Measurements from ENCODE around the gene GRB10.

Gene GRB10

GRCh38 chr7:50792342-50793119 lies 9.8 kb upstream of the GRB10 start:
- Mint-ChIP-seq H3K27me3 (peaks cover 15% of the 10 kb centered on the region), H3K4me3 (peak overlapping the region; percentile 87), H3K9me3 (no peaks in the 10 kb centered on the region), H3K27ac (peak overlapping the region; percentile 81), H3K36me3 (no peaks in the 10 kb centered on the region), H3K4me1 (peaks cover 14% of the 10 kb centered on the region)

GRCh38 chr7:50791938-50792341 lies 9.2 kb upstream of the GRB10 start:
- Mint-ChIP-seq H3K4me3 (peak overlapping the region; percentile 87), H3K9me3 (no peaks in the 10 kb centered on the region), H3K27ac (peak overlapping the region; percentile 81), H3K36me3 (no peaks in the 10 kb centered on the region), H3K27me3 (peaks cover 15% of the 10 kb centered on the region), H3K4me1 (peaks cover 14% of the 10 kb centered on the region)

GRCh38 chr7:50791363-50791937 lies 8.8 kb upstream of the GRB10 start:
- Mint-ChIP-seq H3K9me3 (no peaks in the 10 kb centered on the region), H3K4me1 (peaks cover 14% of the 10 kb centered on the region), H3K36me3 (no peaks in the 10 kb centered on the region), H3K27me3 (peaks cover 15% of the 10 kb centered on the region), H3K27ac (no peak overlapping the region), H3K4me3 (peak overlapping the region; percentile 87)

GRCh38 chr7:50790381-50790780 lies 7.7 kb upstream of the GRB10 start:
- Mint-ChIP-seq H3K36me3 (no peaks in the 10 kb centered on the region), H3K4me3 (no peak overlapping the region), H3K27me3 (peaks cover 17% of the 10 kb centered on the region), H3K4me1 (peaks cover 17% of the 10 kb centered on the region), H3K27ac (no peak overlapping the region), H3K9me3 (no peaks in the 10 kb centered on the region)

GRCh38 chr7:50788382-50788781 lies 5.7 kb upstream of the GRB10 start:
- Mint-ChIP-seq H3K27me3 (peaks cover 17% of the 10 kb centered on the region), H3K9me3 (no peaks in the 10 kb centered on the region), H3K27ac (no peak overlapping the region), H3K36me3 (no peaks in the 10 kb centered on the region), H3K4me1 (peaks cover 26% of the 10 kb centered on the region), H3K4me3 (no peak overlapping the region)

- H3K4me1 Mint-ChIP-seq: peaks cover 31% of the 10 kb centered on the region
- H3K9me3 Mint-ChIP-seq: no peaks in the 10 kb centered on the region
- H3K27me3 Mint-ChIP-seq: peaks cover 18% of the 10 kb centered on the region
- no peak overlapping the region for H3K27ac Mint-ChIP-seq
- no peak overlapping the region for H3K4me3 Mint-ChIP-seq
- H3K36me3 Mint-ChIP-seq: no peaks in the 10 kb centered on the region
Observed at GRCh38 chr7:50787825-50788224, 5.1 kb upstream of the GRB10 start.

GRCh38 chr7:50785346-50785745 lies 2.6 kb upstream of the GRB10 start:
- no peak overlapping the region for H3K4me3 Mint-ChIP-seq
- H3K4me1 Mint-ChIP-seq: peaks cover 29% of the 10 kb centered on the region
- peaks cover 18% of the 10 kb centered on the region for H3K27me3 Mint-ChIP-seq
- no peaks in the 10 kb centered on the region for H3K36me3 Mint-ChIP-seq
- H3K27ac Mint-ChIP-seq: peak overlapping the region; percentile 49
- H3K9me3 Mint-ChIP-seq: no peaks in the 10 kb centered on the region

- Mint-ChIP-seq H3K9me3 (no peaks in the 10 kb centered on the region), H3K27me3 (peaks cover 18% of the 10 kb centered on the region), H3K4me3 (no peak overlapping the region), H3K36me3 (peaks cover 1% of the 10 kb centered on the region), H3K4me1 (peaks cover 29% of the 10 kb centered on the region), H3K27ac (no peak overlapping the region)
Observed at GRCh38 chr7:50783801-50784507, 1.3 kb upstream of the GRB10 start.

- Mint-ChIP-seq H3K27me3 (peaks cover 17% of the 10 kb centered on the region), H3K9me3 (no peaks in the 10 kb centered on the region), H3K27ac (no peak overlapping the region), H3K4me3 (peak overlapping the region; percentile 54), H3K4me1 (peaks cover 29% of the 10 kb centered on the region), H3K36me3 (peaks cover 1% of the 10 kb centered on the region)
Observed at GRCh38 chr7:50783303-50783702, 607 bp upstream of the GRB10 start.

GRCh38 chr7:50781381-50782293 lies 1.1 kb downstream of the GRB10 start:
- peaks cover 29% of the 10 kb centered on the region for H3K4me1 Mint-ChIP-seq
- H3K9me3 Mint-ChIP-seq: no peaks in the 10 kb centered on the region
- H3K4me3 Mint-ChIP-seq: peak overlapping the region; percentile 76
- no peak overlapping the region for H3K27ac Mint-ChIP-seq
- peaks cover 4% of the 10 kb centered on the region for H3K36me3 Mint-ChIP-seq
- H3K27me3 Mint-ChIP-seq: peaks cover 14% of the 10 kb centered on the region

- Mint-ChIP-seq H3K4me1 (peaks cover 26% of the 10 kb centered on the region), H3K27me3 (peaks cover 12% of the 10 kb centered on the region), H3K27ac (no peak overlapping the region), H3K9me3 (no peaks in the 10 kb centered on the region), H3K36me3 (peaks cover 4% of the 10 kb centered on the region), H3K4me3 (peak overlapping the region; percentile 76)
Observed at GRCh38 chr7:50780436-50780835, 2.3 kb downstream of the GRB10 start.

- Mint-ChIP-seq H3K27me3 (peaks cover 9% of the 10 kb centered on the region), H3K9me3 (no peaks in the 10 kb centered on the region), H3K36me3 (peaks cover 4% of the 10 kb centered on the region), H3K4me1 (peaks cover 23% of the 10 kb centered on the region), H3K4me3 (no peak overlapping the region), H3K27ac (no peak overlapping the region)
Observed at GRCh38 chr7:50779427-50779826, 3.3 kb downstream of the GRB10 start.

GRCh38 chr7:50778189-50778588 lies 4.5 kb downstream of the GRB10 start:
- Mint-ChIP-seq H3K4me3 (no peak overlapping the region), H3K27me3 (peaks cover 6% of the 10 kb centered on the region), H3K36me3 (peaks cover 4% of the 10 kb centered on the region), H3K4me1 (peaks cover 15% of the 10 kb centered on the region), H3K27ac (no peak overlapping the region), H3K9me3 (no peaks in the 10 kb centered on the region)

- Mint-ChIP-seq H3K4me3 (no peak overlapping the region), H3K36me3 (peaks cover 4% of the 10 kb centered on the region), H3K27me3 (peaks cover 3% of the 10 kb centered on the region), H3K4me1 (peaks cover 1% of the 10 kb centered on the region), H3K27ac (no peak overlapping the region), H3K9me3 (no peaks in the 10 kb centered on the region)
Observed at GRCh38 chr7:50775836-50776235, 6.9 kb downstream of the GRB10 start.

GRCh38 chr7:50775231-50775630 lies 7.5 kb downstream of the GRB10 start:
- Mint-ChIP-seq H3K4me3 (no peak overlapping the region), H3K27ac (no peak overlapping the region), H3K36me3 (peaks cover 3% of the 10 kb centered on the region), H3K27me3 (peaks cover 3% of the 10 kb centered on the region), H3K9me3 (no peaks in the 10 kb centered on the region), H3K4me1 (no peaks in the 10 kb centered on the region)

All from activated naive CD4-positive, alpha-beta T cell treated with anti-CD3 and anti-CD28 coated beads, Interleukin-2, amount 50 U/mL, for 24 hours (primary cell).